K562 (cell line): ENCODE data around the gene APBA2. TPM values are rescaled to one million over a fixed set of nuclear protein-coding genes. Genes with fewer than 3 reads are reported as not detected.

Source experiments
- ATAC-seq: fragments of 200-7000 bp; cut with Tn5 transposase; 3 replicates; pipeline ENCODE4 v1.9.1; 2020; ENCODE audit warnings: moderate library complexity
- BruUV-seq: library from RNA; stranded (reverse); fragments of 400-500 nt; replicated peaks from 2 replicates; lab custom pipeline; 2021; lab: Mats Ljungman, UMichigan
- CTCF ChIA-PET: fragments of 300-600 bp; formaldehyde crosslinking; extraction: SDS; loops from one replicate; lab custom pipeline; 2021; ENCODE audit warnings: low intra/inter-chr PET ratio; lab: Yijun Ruan, JAX
- POLR2A ChIA-PET: fragments of 300-600, 350-650 bp; sonication (Branson Sonifier 250); formaldehyde crosslinking; extraction: SDS; loops from one replicate; lab custom pipeline; 2021; ENCODE audit warnings: antibody characterized with exemption, inconsistent platforms; lab: Yijun Ruan, JAX
- DNase-seq, 4 experiments: peaks; one replicate each; pipeline versions ENCODE4 v3.0.0 to v3.0.0-alpha.2; 2011 to 2018; ENCODE audit warnings: low spot score in 3 of 4, mixed read lengths in 3 of 4; ENCODE audit errors: extremely low read depth in 1 of 4
- FAIRE-seq: peaks from 2 replicates; lab custom pipeline; 2011; peaks lifted over from hg19 to GRCh38; lab: Jason Lieb, UNC
- H2AFZ ChIP-seq: 2 replicates; pipeline ENCODE4 v1.6.0; 2011; ENCODE audit warnings: low read depth, low read length, control low read depth, inconsistent platforms
- H3K27ac ChIP-seq: fragments of 200-600 bp; 3 replicates; pipeline ENCODE4 v1.8.0; 2011; ENCODE audit warnings: low read depth, mild to moderate bottlenecking, control low read depth, inconsistent platforms, low read length, moderate library complexity, mixed read lengths; ENCODE audit errors: extremely low read depth
- H3K27me3 ChIP-seq, 2 experiments: fragments of 300-600 bp in 1 of 2; 2 replicates in 1 of 2; 3 replicates in 1 of 2; pipeline versions ENCODE4 v1.6.0 to v1.8.0; 2011; ENCODE audit warnings: inconsistent platforms in 2 of 2, low read length in 2 of 2, mild to moderate bottlenecking in 1 of 2, mixed read lengths in 1 of 2, moderate library complexity in 1 of 2; ENCODE audit not compliant: control insufficient read depth in 2 of 2, insufficient read depth in 2 of 2
- H3K36me3 ChIP-seq: fragments of 300-600 bp; 3 replicates; pipeline ENCODE4 v1.8.0; 2011; ENCODE audit warnings: mild to moderate bottlenecking, low read length, inconsistent platforms; ENCODE audit not compliant: control insufficient read depth, insufficient read depth
- H3K4me1 ChIP-seq, 2 experiments: fragments of 200-600 bp in 1 of 2; replicated peaks in 1 of 2; 2 replicates in 1 of 2; 3 replicates in 1 of 2; pipeline versions ENCODE4 v1.5.1 to v1.8.0; 2011; ENCODE audit warnings: inconsistent platforms in 2 of 2, low read length in 2 of 2, mild to moderate bottlenecking in 1 of 2, mixed read lengths in 1 of 2, moderate library complexity in 1 of 2; ENCODE audit not compliant: control insufficient read depth in 2 of 2, insufficient read depth in 2 of 2
- H3K4me2 ChIP-seq: 2 replicates; pipeline ENCODE4 v1.6.1; 2011; ENCODE audit warnings: low read length, control low read depth, inconsistent platforms, mixed read lengths; ENCODE audit not compliant: insufficient read depth
- H3K4me3 ChIP-seq: fragments of 200-600 bp; sonication (generic), shearing (Covaris generic); 2 replicates; pipeline ENCODE4 v1.5.1; 2016; ENCODE audit warnings: control low read depth, inconsistent platforms
- H3K79me2 ChIP-seq: fragments of 200-600 bp; 3 replicates; pipeline ENCODE4 v1.8.0; 2011; ENCODE audit warnings: low read length, inconsistent platforms; ENCODE audit not compliant: control insufficient read depth, insufficient read depth
- H3K9ac ChIP-seq, 2 experiments: 2 replicates each; pipeline versions ENCODE4 v1.6.0 to v1.6.1; 2011; ENCODE audit warnings: low read depth in 2 of 2, low read length in 2 of 2, control low read depth in 1 of 2, inconsistent platforms in 1 of 2, mild to moderate bottlenecking in 1 of 2, mixed read lengths in 1 of 2; ENCODE audit not compliant: insufficient read depth in 1 of 2
- H3K9me1 ChIP-seq: one replicate; pipeline ENCODE4 v1.6.0; 2011; ENCODE audit warnings: inconsistent platforms, mild to moderate bottlenecking, low read length, moderate library complexity; ENCODE audit not compliant: control insufficient read depth, insufficient read depth
- H3K9me3 ChIP-seq: replicated peaks from 2 replicates; pipeline ENCODE4 v1.5.1; 2011; ENCODE audit warnings: low read depth, low read length, inconsistent platforms; ENCODE audit not compliant: control insufficient read depth, insufficient read depth
- H4K20me1 ChIP-seq: replicated peaks from 2 replicates; pipeline ENCODE4 v1.6.1; 2011; ENCODE audit warnings: low read length, inconsistent platforms, mixed read lengths; ENCODE audit not compliant: control insufficient read depth, insufficient read depth
- SIN3B ChIP-seq: fragments of 450-650 bp; IDR thresholded peaks from 2 replicates; pipeline ENCODE4 v1.6.1; 2017; ENCODE audit warnings: low read depth, mild to moderate bottlenecking, moderate library complexity
- SMC3 ChIP-seq: conservative IDR thresholded peaks from 2 replicates; pipeline ENCODE4 v1.6.1; 2011; ENCODE audit warnings: low read depth, low read length, improper control_type of control experiment; ENCODE audit not compliant: insufficient read depth
- TEAD2 ChIP-seq: fragments of 450-650 bp; IDR thresholded peaks from 2 replicates; pipeline ENCODE4 v1.6.1; 2016; ENCODE audit warnings: missing genetic modification characterization, control low read depth, missing compliant biosample characterization
- WGBS: fragments of 100-300 bp; shearing (Covaris generic); methylation state at CpG from one replicate; pipeline ENCODE4 v1.1.6; 2016; ENCODE audit warnings: low coverage, mixed read lengths; ENCODE audit not compliant: insufficient coverage; ENCODE audit errors: missing lambda C conversion rate; 5-methylcytosine and 5-hydroxymethylcytosine counted together
- in situ Hi-C: fragments of 300-500 bp; cut with MboI; formaldehyde crosslinking; loops from 4 replicates; pipeline ENCODE4 v1.15.0; 2018; ENCODE audit warnings: inconsistent platforms, mixed read lengths
- intact Hi-C: fragments of 100-400 bp; cut with micrococcal nuclease; formaldehyde crosslinking; loops from 2 replicates; pipeline ENCODE4 v1.14.2; 2022
- polyA plus RNA-seq, 8 experiments: library from polyadenylated mRNA; depleted of rRNA in 4 of 8; stranded (reverse) in 5 of 8; unstranded in 3 of 8; fragments of >200 nt; fragmentation: Nextera tagmentation in 2 of 8; fragmentation: Illumina TruSeq in 1 of 8; extraction: Ambion mirVana in 2 of 8; extraction: Trizol in 1 of 8; gene quantifications; 2 replicates each; pipeline versions ENCODE4 v1.2.1 to v1.2.3, GENCODE V29; 2011 to 2014; ENCODE audit warnings: inconsistent platforms in 1 of 8, missing spikeins in 1 of 8
- total RNA-seq, 7 experiments: library from RNA; depleted of rRNA in 6 of 7; stranded (reverse); fragments of >200 nt in 6 of 7; fragmentation: Illumina TruSeq in 2 of 7; extraction: Trizol in 2 of 7; gene quantifications; 2 replicates each; pipeline versions ENCODE4 v1.2.1 to v1.2.3, GENCODE V29; 2011 to 2021; ENCODE audit warnings: low replicate concordance in 1 of 7
- TF ChIP-seq, protein P1 (sequence below), 3 experiments: IDR thresholded peaks in 2 of 3; conservative IDR thresholded peaks in 1 of 3; 2 replicates each; pipeline ENCODE4 v1.5.1; 2011 to 2012; ENCODE audit warnings: low read length in 3 of 3, mild to moderate bottlenecking in 3 of 3, control low read depth in 2 of 3, improper control_type of control experiment in 1 of 3, inconsistent platforms in 1 of 3, low read depth in 1 of 3, mixed read lengths in 1 of 3, moderate library complexity in 1 of 3; ENCODE audit not compliant: insufficient read depth in 2 of 3

Gene APBA2
- total and polyA plus RNA-seq, 9 of the 15 experiments (the other 6 are each of a cell fraction or from before 2014, with no cell fraction given), result 0.24 to 40.9 (median 25.2) TPM

GRCh38 chr15:29095746-29096145, 210.0 kb downstream of the APBA2 start:
- TF ChIP-seq, protein P1, sequence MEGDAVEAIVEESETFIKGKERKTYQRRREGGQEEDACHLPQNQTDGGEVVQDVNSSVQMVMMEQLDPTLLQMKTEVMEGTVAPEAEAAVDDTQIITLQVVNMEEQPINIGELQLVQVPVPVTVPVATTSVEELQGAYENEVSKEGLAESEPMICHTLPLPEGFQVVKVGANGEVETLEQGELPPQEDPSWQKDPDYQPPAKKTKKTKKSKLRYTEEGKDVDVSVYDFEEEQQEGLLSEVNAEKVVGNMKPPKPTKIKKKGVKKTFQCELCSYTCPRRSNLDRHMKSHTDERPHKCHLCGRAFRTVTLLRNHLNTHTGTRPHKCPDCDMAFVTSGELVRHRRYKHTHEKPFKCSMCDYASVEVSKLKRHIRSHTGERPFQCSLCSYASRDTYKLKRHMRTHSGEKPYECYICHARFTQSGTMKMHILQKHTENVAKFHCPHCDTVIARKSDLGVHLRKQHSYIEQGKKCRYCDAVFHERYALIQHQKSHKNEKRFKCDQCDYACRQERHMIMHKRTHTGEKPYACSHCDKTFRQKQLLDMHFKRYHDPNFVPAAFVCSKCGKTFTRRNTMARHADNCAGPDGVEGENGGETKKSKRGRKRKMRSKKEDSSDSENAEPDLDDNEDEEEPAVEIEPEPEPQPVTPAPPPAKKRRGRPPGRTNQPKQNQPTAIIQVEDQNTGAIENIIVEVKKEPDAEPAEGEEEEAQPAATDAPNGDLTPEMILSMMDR (IDR thresholded peaks at IDR 0.05 in 2 of 3, conservative IDR thresholded peaks at IDR 0.05 in 1 of 3; ENCODE audit: insufficient read depth in 2 of 3, low read depth in 1 of 3, low read length in 3 of 3), result no peak
- TF ChIP-seq SMC3, result no peak
- TF ChIP-seq TEAD2, result no peak
- no peak for TF ChIP-seq SIN3B
- POLR2A ChIA-PET, result no interaction called here
- Histone ChIP-seq H3K36me3 (peaks cover 12% of the 10 kb centered on the region; the same call in 2 of the 3 replicates), H3K4me2 (no peak overlapping the region), H3K9me3 (no peaks in the 10 kb centered on the region), H2AFZ (no peak overlapping the region), H3K4me3 (no peak overlapping the region), H3K9ac (no peak overlapping the region), H3K27me3 (no peaks in the 10 kb centered on the region), H3K4me1 (peaks cover 0 to 4% of the 10 kb centered on the region in 2 experiments; a peak in 2 of 5 replicates), H3K9me1 (peaks cover 2% of the 10 kb centered on the region), H3K79me2 (no peaks in the 10 kb centered on the region), H4K20me1 (peaks cover 6% of the 10 kb centered on the region; the same call in 1 of the 2 replicates), H3K27ac (no peak overlapping the region)
- ATAC-seq (no peak), FAIRE-seq (no peak), DNase-seq (no peak)
- WGBS, result 76% methylated on average over 7 of the region's 9 CpGs
- CTCF ChIA-PET, result no interaction called here
- BruUV-seq, result no TSS peak
- intact Hi-C loops (no loop called here), in situ Hi-C loops (no loop called here)
